Endothelial cell of hepatic sinusoid (primary cell): Measurements from ENCODE around the gene PADI4.

Source experiments
- in situ Hi-C: cut with HindIII; loops from 2 replicates; pipeline ENCODE4 v1.10.0; 2017; ENCODE audit warnings: low sequenced_read_pairs

Gene PADI4

DNA sequence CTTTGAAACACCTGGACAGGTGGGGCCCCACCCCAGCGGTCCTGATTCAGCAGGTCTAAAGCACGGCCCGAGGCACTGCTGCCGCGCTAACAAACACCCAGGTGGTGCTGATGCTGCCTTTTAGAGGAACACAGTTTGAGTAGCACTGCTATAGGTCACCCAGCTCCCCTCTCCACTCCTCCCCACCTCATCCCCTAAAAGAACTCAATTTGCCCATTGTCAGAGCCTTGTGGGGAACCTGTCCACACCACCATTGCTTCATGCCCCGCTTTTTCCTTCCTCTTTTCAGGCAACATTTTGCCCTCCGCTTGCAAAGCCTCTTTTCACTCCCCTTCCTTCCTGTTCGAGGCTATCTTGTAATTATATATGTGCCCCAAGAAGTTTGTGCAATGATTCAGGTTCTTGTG, 26.2 kb upstream of the PADI4 start:
- in situ Hi-C loops: no loop called here

DNA sequence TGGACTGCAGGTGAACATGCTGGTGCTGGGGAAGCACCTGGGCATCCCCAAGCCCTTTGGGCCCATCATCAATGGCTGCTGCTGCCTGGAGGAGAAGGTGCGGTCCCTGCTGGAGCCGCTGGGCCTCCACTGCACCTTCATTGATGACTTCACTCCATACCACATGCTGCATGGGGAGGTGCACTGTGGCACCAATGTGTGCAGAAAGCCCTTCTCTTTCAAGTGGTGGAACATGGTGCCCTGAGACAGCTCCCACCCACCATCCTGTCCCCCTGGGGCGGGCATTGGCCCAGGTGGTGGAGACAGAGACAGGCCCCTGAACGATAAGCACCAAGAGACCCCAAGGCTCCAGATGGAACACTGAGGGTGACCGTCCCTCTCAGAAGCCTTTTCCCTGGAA, 25.2 kb upstream of the PADI4 start:
- in situ Hi-C loops: no loop called here

DNA sequence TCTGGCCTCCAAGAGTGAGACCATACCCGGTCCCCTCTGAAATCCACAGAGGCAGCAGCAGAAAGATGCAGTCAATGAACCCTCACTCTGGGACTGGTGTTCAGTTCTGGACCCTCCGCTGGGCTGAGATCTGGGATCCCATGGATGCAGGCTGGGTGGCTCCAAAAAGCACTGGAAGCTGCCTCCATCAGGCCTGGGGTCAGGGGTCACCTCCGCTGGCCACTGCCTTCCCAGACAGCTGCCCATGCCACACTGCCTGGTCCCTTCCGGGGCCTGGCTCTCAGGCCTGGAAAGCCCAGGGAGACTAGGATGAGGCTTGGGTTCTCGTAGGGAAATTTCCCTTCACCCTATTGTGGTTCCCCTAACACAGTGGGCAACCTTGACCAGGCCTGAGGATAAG, 21.4 kb upstream of the PADI4 start:
- in situ Hi-C loops: loop anchor here (5.0 kb wide), 1 partner anchor 66 kb away; no protein-coding TSS in a partner anchor

- in situ Hi-C loops: loop anchor here (5.0 kb wide), 1 partner anchor 65 kb away; no protein-coding TSS in a partner anchor
Measured at GRCh38 chr1:17287130-17287776, 20.7 kb upstream of the PADI4 start.

GRCh38 chr1:17289721-17290120, 18.3 kb upstream of the PADI4 start:
- in situ Hi-C loops: loop anchor here (5.0 kb wide), 1 partner anchor 63 kb away; no protein-coding TSS in a partner anchor

GRCh38 chr1:17290553-17290952, 17.4 kb upstream of the PADI4 start:
- in situ Hi-C loops: no loop called here

GRCh38 chr1:17292299-17293160, 15.5 kb upstream of the PADI4 start:
- in situ Hi-C loops: no loop called here

- in situ Hi-C loops: no loop called here
Measured at GRCh38 chr1:17293681-17294425, 14.1 kb upstream of the PADI4 start.

DNA sequence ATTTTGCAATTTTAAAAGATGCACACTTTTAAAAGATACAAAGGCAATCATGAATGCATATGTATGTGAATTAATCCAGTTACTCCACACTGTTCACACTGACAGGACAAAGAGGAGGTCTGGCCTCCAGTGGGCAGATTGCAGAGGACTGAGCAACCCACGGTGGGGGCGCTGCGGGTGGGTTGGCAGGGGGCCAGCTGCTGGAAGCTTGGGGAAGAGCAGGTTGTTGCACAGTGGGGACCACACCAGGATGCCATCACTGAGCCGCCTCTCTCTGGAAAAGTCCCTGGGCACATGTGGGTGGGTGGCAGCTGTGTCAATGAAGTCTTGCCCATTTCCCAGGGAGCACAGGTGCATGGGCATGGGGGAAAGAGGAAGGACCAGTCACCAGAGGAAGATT, 12.7 kb upstream of the PADI4 start:
- in situ Hi-C loops: no loop called here

- in situ Hi-C loops: no loop called here
Measured at GRCh38 chr1:17296086-17296485, 11.9 kb upstream of the PADI4 start.

DNA sequence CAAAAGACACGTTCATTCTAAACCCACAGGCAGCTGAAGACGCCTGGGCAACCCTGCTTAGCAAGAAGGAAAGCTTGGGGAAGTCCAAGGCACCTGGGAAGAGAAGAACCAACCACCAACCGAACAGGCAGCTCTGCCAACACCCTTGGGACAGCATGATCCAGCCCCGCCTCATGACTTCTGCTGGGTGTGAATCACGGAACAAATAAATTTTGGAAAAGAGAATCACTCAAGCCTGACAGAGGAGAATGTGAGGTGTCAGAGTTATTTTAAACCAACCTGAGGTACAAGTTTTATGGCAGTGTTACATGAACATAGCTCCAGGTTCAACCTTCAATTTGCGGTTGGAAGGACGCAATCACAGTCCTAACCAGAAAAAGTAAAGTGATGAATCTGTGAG, 10.0 kb upstream of the PADI4 start:
- in situ Hi-C loops: no loop called here

GRCh38 chr1:17301767-17302166, 6.2 kb upstream of the PADI4 start:
- in situ Hi-C loops: no loop called here

- in situ Hi-C loops: no loop called here
Measured at GRCh38 chr1:17304151-17304825, 3.7 kb upstream of the PADI4 start.

DNA sequence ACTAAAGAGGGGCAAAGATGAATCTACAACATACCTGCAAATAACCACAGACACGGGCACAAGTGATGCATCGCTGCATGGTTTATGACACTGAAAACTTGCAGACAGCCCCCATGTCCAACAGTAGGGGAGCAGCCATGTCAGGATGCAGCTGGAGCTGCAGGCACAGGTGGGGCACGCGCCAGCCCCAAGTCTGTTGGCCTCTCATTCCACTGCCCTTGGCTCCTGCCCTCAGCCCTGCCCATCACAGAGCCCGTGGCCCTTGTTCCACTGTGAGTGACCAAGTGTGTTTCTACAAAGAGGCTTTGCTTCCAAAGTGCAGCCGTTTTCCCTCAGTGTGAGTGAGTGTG, 3.2 kb upstream of the PADI4 start:
- in situ Hi-C loops: no loop called here

- in situ Hi-C loops: no loop called here
Measured at GRCh38 chr1:17305576-17306095, 2.4 kb upstream of the PADI4 start.

- in situ Hi-C loops: no loop called here
Measured at GRCh38 chr1:17306407-17306806, 1.6 kb upstream of the PADI4 start.

DNA sequence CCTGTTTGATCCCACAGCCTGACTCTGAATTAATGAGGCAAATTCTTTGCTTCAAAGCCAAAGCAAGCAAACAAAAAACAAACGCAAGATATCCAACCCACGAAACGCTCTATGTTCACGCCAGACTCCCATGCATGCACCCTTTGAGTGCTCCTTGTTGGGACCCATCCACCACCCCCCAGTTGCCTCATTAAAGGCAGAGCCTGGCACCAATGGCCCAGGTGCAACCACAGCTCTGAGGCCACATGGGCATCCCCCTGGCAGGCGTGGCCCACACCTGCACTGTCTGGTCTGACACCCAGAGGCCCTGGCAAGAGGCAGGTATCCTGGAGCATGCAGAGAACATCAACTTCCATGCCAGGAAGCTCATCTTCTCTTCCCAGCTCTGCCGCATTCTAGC, 1.1 kb upstream of the PADI4 start:
- in situ Hi-C loops: no loop called here

DNA sequence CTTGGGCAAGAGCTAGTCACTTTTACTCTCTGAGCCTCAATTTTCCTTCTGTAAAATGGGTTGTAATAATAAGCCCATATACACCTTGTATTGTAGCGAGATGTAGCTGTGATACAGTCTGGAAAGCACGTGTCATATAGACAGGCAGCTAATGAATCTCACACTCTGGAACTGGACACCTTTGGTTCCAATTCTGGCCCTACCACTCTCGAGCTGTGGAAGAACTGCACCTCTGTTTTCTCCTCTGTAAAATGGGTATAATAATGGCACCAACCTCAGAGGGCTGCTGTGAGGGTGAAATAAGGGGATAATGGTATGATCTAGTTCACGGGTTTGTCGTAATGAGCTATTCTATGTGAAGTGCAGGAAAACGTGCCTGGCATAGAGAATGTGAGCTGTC, 668 bp upstream of the PADI4 start:
- in situ Hi-C loops: no loop called here

DNA sequence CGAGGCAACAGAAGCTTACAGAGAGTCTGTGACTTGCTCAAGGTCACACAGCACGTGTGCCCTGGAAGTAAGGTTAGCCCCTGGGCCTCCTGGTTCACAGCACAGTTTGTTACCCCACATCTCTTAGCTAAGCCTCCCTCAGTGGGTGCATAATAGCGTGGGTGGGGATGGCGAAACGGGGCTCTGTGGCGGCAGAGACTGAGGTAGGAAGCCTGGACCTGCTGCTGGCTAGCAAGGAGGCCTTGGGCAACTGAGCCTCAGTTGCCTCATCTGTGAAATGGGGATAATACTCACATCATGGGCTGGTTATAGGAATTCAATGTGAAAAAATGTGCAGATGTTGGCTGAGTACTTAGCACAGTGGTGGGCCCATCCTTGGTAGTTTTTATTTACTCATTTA, 596 bp downstream of the PADI4 start:
- in situ Hi-C loops: no loop called here

- in situ Hi-C loops: no loop called here
Measured at GRCh38 chr1:17309426-17310067, 1.6 kb downstream of the PADI4 start.
